ENCODE data around the gene SYVN1.
A peak's percentile ranks its signal among the peaks of the same experiment; 100 is the strongest.

- TF ChIP-seq POLR2A (IDR thresholded peaks at IDR 0.05), result no peak
- TF ChIP-seq, protein P1, sequence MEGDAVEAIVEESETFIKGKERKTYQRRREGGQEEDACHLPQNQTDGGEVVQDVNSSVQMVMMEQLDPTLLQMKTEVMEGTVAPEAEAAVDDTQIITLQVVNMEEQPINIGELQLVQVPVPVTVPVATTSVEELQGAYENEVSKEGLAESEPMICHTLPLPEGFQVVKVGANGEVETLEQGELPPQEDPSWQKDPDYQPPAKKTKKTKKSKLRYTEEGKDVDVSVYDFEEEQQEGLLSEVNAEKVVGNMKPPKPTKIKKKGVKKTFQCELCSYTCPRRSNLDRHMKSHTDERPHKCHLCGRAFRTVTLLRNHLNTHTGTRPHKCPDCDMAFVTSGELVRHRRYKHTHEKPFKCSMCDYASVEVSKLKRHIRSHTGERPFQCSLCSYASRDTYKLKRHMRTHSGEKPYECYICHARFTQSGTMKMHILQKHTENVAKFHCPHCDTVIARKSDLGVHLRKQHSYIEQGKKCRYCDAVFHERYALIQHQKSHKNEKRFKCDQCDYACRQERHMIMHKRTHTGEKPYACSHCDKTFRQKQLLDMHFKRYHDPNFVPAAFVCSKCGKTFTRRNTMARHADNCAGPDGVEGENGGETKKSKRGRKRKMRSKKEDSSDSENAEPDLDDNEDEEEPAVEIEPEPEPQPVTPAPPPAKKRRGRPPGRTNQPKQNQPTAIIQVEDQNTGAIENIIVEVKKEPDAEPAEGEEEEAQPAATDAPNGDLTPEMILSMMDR (IDR thresholded peaks at IDR 0.05 in 8 of 11, conservative IDR thresholded peaks at IDR 0.05 in 3 of 11), result no peak
- peak in 2 of 3 donors; percentile 32 to 52 for TF ChIP-seq POLR2AphosphoS5 (IDR thresholded peaks at IDR 0.05)
Measured at GRCh38 chr11:65126624-65127274, 7.6 kb downstream of the SYVN1 start.
